Measurements from ENCODE around the gene HNF4A. TPM values are rescaled to one million over a fixed set of nuclear protein-coding genes. Genes with fewer than 3 reads are reported as not detected.
"Not testable (repeated sequence)": the region's sequence is repeated elsewhere in the genome, so short reads cannot be mapped to it uniquely, and the experiment has no call there.

HNF4A gene
- total RNA-seq, 2 experiments from 2014 or later: not detected

DNA sequence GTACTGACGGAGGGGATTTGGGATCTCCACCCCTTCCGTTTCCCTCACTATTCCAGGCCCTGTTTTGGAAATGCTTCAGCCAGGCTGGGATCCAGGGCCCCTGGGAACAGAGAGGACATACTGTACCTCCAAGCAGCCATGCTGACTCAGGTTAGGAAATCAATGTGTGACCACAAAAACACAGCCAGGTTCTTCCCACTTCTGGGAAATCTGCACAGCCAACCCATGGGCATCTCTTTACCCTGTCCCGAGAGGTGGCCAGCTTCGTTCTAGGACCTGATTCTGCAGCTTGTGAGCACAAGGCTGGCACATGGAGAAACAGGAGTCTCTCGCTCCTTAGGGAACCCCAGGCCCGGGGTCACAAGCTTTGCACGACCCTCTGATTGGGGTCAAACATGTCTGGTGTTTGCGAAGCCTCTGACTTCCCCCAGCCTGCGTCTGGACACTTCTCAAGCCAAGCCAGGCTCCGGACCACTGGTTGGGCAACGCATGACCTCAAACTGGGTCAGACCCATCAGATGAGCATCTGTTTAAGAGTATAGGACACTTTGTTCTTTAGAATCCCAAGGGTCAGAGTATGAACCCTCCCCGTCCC is 111.9 kb downstream of the HNF4A start:
- CTCF ChIA-PET: no interaction called here
- POLR2A ChIA-PET: no interaction called here
- Mint-ChIP-seq H3K27ac (no peak overlapping the region), H3K4me1 (ENCODE audit: low read depth) (no peaks in the 10 kb centered on the region), H3K36me3 (no peaks in the 10 kb centered on the region), H3K9me3 (no peaks in the 10 kb centered on the region), H3K27me3 (peaks cover 2% of the 10 kb centered on the region), H3K4me3 (no peak overlapping the region)
- DNase-seq: no peak
- intact Hi-C loops (cut with micrococcal nuclease): no loop called here

DNA sequence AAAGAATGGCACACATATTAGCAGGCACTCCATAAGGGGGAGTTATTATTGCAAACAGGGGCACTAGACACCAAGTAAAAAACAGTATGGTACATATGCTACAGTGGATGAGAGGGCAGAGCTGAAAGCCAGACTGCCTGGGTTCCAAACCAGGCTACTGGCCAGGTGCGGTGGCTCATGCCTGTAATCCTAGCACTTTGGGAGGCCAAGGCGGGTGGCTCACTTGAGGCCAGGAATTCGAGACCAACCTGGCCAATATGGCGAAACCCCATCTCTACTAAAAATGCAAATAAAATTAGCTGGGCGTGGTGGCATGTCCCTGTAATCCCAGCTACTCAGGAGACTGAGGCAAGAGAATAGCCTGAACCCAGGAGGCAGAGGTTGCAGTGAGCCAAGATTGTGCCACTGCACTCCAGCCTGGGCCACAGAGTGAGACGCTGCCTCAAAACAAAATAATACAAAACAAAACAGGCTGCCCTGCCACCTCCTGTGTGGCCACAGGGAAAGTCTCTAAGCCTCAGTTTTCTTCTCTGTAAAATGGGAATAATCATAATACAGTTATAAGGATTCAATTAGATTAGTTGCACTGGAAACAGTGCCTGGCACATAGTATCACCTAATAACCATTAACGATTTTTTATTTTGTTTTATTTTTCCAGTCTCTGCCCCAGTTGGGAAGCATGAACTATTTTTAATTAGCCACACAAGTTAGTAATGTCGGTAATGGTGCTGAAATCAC is 112.7 kb downstream of the HNF4A start:
- no peak for DNase-seq
- POLR2A ChIA-PET: no interaction called here
- H3K4me3 Mint-ChIP-seq: no peak overlapping the region

DNA sequence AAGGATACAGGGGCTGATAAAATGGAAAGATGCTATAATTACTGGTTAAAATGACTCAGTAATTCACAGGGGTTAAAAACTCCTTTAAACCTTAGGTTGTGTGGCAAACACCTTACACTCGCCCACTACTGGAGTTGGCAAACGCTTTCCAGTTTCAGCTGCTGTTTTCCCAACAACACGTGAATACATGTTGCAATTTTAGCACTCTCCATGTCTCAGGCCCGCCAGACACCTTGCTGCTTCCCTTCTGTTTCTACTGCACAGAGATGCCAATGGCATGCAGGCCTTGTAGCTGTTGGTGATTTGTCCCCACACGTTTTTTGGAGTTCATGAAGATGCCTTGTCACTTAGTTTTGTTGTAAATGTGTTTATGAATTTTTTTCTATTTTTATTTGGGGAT is 114.8 kb downstream of the HNF4A start:
- Mint-ChIP-seq H3K27ac (no peak overlapping the region), H3K9me3 (no peaks in the 10 kb centered on the region), H3K27me3 (peaks cover 2% of the 10 kb centered on the region), H3K36me3 (no peaks in the 10 kb centered on the region), H3K4me3 (no peak overlapping the region), H3K4me1 (ENCODE audit: low read depth) (peaks cover 6% of the 10 kb centered on the region)
- intact Hi-C loops (cut with micrococcal nuclease): no loop called here
- no peak for DNase-seq
- ChIA-PET POLR2A (no interaction called here), CTCF (interaction anchor here (0.6 kb wide), 1 partner anchor 141 kb away, joined by 4 read pairs; no protein-coding TSS in a partner anchor)

More for the DNA sequence above, 112.7 kb downstream of the HNF4A start:
- H3K36me3 Mint-ChIP-seq: no peaks in the 10 kb centered on the region
- intact Hi-C loops (cut with micrococcal nuclease): no loop called here
- CTCF ChIA-PET: no interaction called here
- peaks cover 2% of the 10 kb centered on the region for H3K27me3 Mint-ChIP-seq
- no peak overlapping the region for H3K27ac Mint-ChIP-seq
- no peaks in the 10 kb centered on the region for H3K9me3 Mint-ChIP-seq
- no peaks in the 10 kb centered on the region for H3K4me1 Mint-ChIP-seq (ENCODE audit: low read depth)

DNA sequence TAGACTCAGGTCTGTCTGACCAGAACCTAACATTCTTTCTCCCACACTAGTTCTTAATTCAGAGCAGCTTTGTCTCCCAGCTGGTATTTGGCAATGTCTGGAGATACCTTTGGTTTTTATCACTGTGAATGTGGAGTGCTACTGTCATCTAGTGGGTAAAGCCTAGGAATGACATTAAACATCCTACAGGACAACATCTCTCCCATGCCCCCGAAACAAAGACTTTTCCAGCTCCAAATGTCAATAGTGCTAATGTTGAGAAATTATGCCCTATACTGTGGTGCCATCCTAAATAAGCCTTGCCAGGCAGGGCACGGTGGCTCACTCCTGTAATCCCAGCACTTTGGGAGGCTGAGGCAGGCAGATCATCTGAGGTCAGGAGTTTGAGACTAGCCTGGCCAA is 116.0 kb downstream of the HNF4A start:
- no peaks in the 10 kb centered on the region for H3K36me3 Mint-ChIP-seq
- intact Hi-C loops (cut with micrococcal nuclease): no loop called here

DNA sequence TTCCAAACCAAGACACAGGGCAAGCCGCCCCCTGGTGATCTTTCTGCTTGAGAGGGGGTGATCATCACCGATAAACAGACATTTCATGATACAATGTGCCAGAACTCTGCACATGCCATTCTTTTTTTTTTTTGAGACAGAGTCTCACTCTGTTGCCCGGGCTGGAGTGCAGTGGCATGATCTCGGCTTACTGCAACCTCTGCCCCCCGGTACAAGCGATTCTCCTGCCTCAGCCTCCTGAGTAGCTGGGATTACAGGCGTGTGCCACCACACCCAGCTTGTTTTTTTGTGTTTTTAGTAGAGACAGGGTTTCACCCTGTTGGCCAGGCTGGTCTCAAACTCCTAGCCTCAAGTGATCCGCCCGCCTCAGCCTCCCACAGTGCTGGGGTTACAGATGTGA is 116.8 kb downstream of the HNF4A start:
- H3K36me3 Mint-ChIP-seq; H3K9me3 Mint-ChIP-seq; DNase-seq; H3K27me3 Mint-ChIP-seq; H3K27ac Mint-ChIP-seq; intact Hi-C loops (cut with micrococcal nuclease); H3K4me3 Mint-ChIP-seq: not testable (repeated sequence)
- peaks cover 19% of the 10 kb centered on the region for H3K4me1 Mint-ChIP-seq (ENCODE audit: low read depth)
- ChIA-PET CTCF (interaction anchor here (0.6 kb wide), 1 partner anchor 178 kb away, joined by 5 read pairs; no protein-coding TSS in a partner anchor), POLR2A (interaction anchor here (0.7 kb wide), 1 partner anchor 98 kb away, joined by 3 read pairs; no protein-coding TSS in a partner anchor)

More for the DNA sequence above, 116.0 kb downstream of the HNF4A start:
- Mint-ChIP-seq H3K27me3 (peaks cover 2% of the 10 kb centered on the region), H3K4me3 (no peak overlapping the region), H3K9me3 (no peaks in the 10 kb centered on the region), H3K4me1 (ENCODE audit: low read depth) (peaks cover 11% of the 10 kb centered on the region), H3K27ac (no peak overlapping the region)
- ChIA-PET POLR2A (no interaction called here), CTCF (interaction anchor here (1.2 kb wide), 1 partner anchor 254 kb away, joined by 6 read pairs; no protein-coding TSS in a partner anchor)
- no peak for DNase-seq

DNA sequence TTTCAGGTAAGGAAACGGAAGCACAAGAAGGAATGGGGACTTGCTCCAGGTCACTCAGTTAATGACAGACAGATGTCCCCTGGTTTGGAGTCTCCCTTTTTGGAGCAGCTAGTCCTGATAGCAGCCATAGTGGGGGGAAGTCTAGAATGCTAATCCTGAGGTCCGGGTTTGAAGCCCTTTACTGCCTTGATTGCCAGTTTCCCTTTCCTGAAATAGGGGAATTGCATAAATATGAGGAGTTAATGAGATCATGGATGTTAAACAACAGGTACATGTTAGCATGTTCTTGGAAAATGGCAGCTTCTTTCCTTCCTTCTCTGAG is 119.8 kb downstream of the HNF4A start:
- no peaks in the 10 kb centered on the region for H3K27me3 Mint-ChIP-seq
- H3K27ac Mint-ChIP-seq: peak overlapping the region; percentile 93
- POLR2A ChIA-PET: interaction anchor here (0.7 to 1.5 kb wide), 8 partner anchors 45 to 265 kb away, joined by 3 to 4 read pairs (median 3); partner anchors contain the start of genes OSER1 and SERINC3
- no peaks in the 10 kb centered on the region for H3K9me3 Mint-ChIP-seq
- CTCF ChIA-PET: interaction anchor here (0.7 to 2.3 kb wide), 9 partner anchors 19 to 259 kb away, joined by 3 to 18 read pairs (median 6); partner anchors contain the start of gene SERINC3
- H3K4me1 Mint-ChIP-seq (ENCODE audit: low read depth): peaks cover 22% of the 10 kb centered on the region
- H3K4me3 Mint-ChIP-seq: peak overlapping the region; percentile 94
- H3K36me3 Mint-ChIP-seq: no peaks in the 10 kb centered on the region
- no peak for DNase-seq
- intact Hi-C loops (cut with micrococcal nuclease): loop anchor here (2.0 kb wide), 2 partner anchors 55 to 135 kb away; no protein-coding TSS in a partner anchor

DNA sequence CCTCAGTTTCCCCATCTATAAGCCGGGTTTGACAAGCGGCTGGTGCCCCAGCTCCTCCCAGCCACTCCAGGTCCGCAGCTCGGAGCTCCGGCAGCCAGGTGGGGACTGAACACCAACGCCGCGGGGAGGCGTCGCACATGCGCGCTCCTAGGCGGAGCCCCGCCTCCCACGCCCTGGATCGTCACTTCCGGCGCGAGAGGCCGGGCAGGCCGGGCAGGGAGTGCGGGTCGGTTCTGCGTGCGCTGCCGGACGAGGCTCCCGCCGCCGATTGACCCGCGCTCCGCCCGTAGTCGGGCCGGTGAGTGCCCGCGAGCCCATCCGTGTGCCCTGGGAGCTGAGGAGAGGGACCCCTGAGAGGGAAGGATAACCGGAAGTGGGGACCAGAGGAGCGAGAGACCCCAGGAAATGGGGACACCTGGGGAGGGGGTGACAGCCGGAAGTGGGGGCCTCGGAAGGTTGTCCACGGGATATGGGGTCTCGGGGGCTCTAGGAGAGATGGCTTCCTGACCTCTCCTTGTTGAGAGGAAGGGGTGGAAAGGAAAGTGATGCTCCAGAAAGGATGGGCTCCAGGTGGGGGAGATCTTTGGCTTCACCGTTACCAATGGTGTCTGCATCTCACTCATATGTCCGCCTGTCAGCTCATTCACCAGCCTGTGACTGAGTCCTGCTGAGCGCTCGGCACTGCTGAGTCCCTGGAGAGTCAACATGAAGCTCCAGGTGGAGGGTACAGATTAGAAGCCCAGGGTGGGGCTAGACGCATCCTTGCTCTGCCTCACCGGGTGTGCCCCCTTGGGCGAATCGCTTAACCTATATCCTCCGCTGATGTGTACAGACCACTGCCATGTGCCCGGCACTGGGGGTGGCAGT is 120.4 kb downstream of the HNF4A start, which contains the start of gene TTPAL:
TSS of gene TTPAL (plus strand) at position 181 of the 867 bp plus-strand sequence. CDS start 4,126 bp downstream, outside the sequence.
- intact Hi-C loops (cut with micrococcal nuclease): loop anchor here (1.0 to 2.0 kb wide), 4 partner anchors 19 to 135 kb away; partner anchors contain the start of gene SERINC3
- Mint-ChIP-seq H3K27ac (peak within 1 kb of the TSS; percentile 93), H3K36me3 (no peaks in the 10 kb centered on the region), H3K4me1 (ENCODE audit: low read depth) (peaks cover 22% of the 10 kb centered on the region), H3K9me3 (no peaks in the 10 kb centered on the region), H3K27me3 (no peaks in the 10 kb centered on the region), H3K4me3 (peak within 1 kb of the TSS; percentile 94)
- ChIA-PET POLR2A (interaction anchor here (0.7 to 1.5 kb wide), 11 partner anchors 14 to 266 kb away, joined by 3 to 4 read pairs (median 3); partner anchors contain the start of genes OSER1 and SERINC3), CTCF (interaction anchor here (0.6 to 2.3 kb wide), 10 partner anchors 19 to 364 kb away, joined by 3 to 18 read pairs (median 5); partner anchors contain the start of gene SERINC3)
- peak; percentile 94 for DNase-seq

DNA sequence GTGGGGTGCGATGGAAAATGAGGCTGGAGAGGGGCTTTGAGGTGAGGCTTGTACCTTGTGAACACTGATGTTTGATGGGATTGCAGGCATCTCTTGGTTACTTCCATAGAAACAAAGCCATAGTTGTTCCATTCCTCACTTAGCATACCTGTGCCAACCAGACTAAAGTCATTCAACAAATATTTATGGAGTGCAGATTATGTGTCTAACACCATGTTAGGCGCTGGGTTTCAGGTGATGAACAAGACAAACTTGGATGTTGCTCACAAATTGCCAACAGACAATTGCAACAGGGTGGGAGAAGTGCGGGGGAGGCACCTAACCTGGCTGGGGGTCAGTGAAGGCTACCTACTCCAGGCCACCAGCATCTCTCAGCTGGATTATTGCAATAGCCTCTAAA is 121.7 kb downstream of the HNF4A start:
- CTCF ChIA-PET: interaction anchor here (2.3 kb wide), 1 partner anchor 133 kb away, joined by 18 read pairs; no protein-coding TSS in a partner anchor
- H3K27me3 Mint-ChIP-seq: no peaks in the 10 kb centered on the region
- peaks cover 9% of the 10 kb centered on the region for H3K36me3 Mint-ChIP-seq
- H3K4me1 Mint-ChIP-seq (ENCODE audit: low read depth): peaks cover 22% of the 10 kb centered on the region
- POLR2A ChIA-PET: interaction anchor here (1.1 kb wide), 1 partner anchor 45 kb away, joined by 4 read pairs; the partner anchor contains the start of gene SERINC3
- H3K9me3 Mint-ChIP-seq: no peaks in the 10 kb centered on the region
- intact Hi-C loops (cut with micrococcal nuclease): loop anchor here (2.0 kb wide), 1 partner anchor 46 kb away; the partner anchor contains the start of gene SERINC3
- peak overlapping the region; percentile 93 for H3K27ac Mint-ChIP-seq
- peak overlapping the region; percentile 94 for H3K4me3 Mint-ChIP-seq
- no peak for DNase-seq

DNA sequence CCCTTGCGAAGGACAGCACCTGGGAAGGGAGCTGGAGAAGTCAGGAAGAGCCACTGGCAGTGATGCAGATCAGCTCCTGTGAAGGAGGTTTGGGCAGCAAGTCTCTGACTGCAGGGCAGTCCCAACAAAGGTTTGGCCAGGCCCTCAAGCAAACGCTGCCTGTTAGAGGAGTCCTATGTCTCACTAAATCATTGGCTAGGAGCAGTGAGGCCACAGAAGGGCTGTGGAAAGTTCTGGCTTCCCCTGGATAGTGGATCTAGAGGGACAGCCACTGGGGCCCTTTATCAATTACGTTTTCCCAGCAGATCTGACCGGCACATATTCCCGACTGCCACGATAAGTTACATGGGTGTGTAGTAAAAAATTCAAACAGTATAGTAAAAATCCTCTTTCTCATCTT is 122.7 kb downstream of the HNF4A start:
- Mint-ChIP-seq H3K4me3 (no peak overlapping the region), H3K27ac (no peak overlapping the region), H3K4me1 (ENCODE audit: low read depth) (peaks cover 22% of the 10 kb centered on the region), H3K27me3 (no peaks in the 10 kb centered on the region), H3K36me3 (peaks cover 10% of the 10 kb centered on the region), H3K9me3 (no peaks in the 10 kb centered on the region)
- POLR2A ChIA-PET: no interaction called here
- DNase-seq: no peak
- intact Hi-C loops (cut with micrococcal nuclease): no loop called here
- CTCF ChIA-PET: no interaction called here

DNA sequence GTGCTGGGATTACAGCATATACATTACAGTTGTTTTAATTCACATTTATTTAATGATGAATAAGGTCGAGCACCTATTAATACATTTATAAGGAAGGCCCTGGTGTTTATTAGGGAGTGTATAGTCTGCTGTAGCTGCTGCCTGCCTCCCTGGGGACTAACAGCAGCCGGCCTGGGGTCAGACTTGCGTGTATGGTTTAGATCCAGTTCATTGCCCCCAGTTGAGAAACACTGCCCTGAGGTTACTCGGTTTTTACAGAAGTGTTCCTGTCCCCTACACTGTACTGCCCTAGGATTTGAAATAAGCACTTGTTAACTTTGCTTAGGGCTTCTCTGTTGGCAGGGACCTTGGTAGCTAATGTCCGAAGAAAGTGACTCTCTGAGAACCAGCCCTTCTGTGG is 124.1 kb downstream of the HNF4A start:
- no peaks in the 10 kb centered on the region for H3K9me3 Mint-ChIP-seq
- CTCF ChIA-PET: no interaction called here
- H3K4me3 Mint-ChIP-seq: no peak overlapping the region
- H3K27ac Mint-ChIP-seq: no peak overlapping the region
- H3K36me3 Mint-ChIP-seq: peaks cover 16% of the 10 kb centered on the region
- H3K27me3 Mint-ChIP-seq: no peaks in the 10 kb centered on the region
- no peak for DNase-seq
- intact Hi-C loops (cut with micrococcal nuclease): no loop called here
- H3K4me1 Mint-ChIP-seq (ENCODE audit: low read depth): peaks cover 22% of the 10 kb centered on the region
- POLR2A ChIA-PET: no interaction called here

DNA sequence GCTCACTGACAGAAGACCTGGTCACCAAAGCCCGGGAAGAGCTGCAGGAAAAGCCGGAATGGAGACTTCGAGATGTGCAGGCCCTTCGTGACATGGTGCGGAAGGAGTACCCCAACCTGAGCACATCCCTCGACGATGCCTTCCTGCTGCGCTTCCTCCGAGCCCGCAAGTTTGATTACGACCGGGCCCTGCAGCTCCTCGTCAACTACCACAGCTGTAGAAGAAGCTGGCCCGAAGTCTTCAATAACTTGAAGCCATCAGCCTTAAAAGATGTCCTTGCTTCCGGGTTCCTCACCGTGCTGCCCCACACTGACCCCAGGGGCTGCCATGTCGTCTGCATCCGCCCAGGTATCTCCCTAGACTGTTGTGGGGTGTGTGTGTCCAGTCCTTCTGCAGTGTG is 124.6 kb downstream of the HNF4A start:
- ChIA-PET CTCF (no interaction called here), POLR2A (no interaction called here)
- Mint-ChIP-seq H3K27me3 (no peaks in the 10 kb centered on the region), H3K4me3 (no peak overlapping the region), H3K9me3 (no peaks in the 10 kb centered on the region), H3K27ac (no peak overlapping the region), H3K36me3 (peaks cover 18% of the 10 kb centered on the region), H3K4me1 (ENCODE audit: low read depth) (peaks cover 19% of the 10 kb centered on the region)
- intact Hi-C loops (cut with micrococcal nuclease): no loop called here
- no peak for DNase-seq

All from activated CD4-positive, alpha-beta memory T cell treated with anti-CD3 and anti-CD28 coated beads for 36 hours (primary cell).